Activated CD4-positive, alpha-beta T cell treated with anti-CD3 and anti-CD28 coated beads, Interleukin-2, amount 10 ng/mL, durations not matched to agents 24 days and 14 days (primary cell): ENCODE results near the gene STXBP4. TPM values are rescaled to one million over a fixed set of nuclear protein-coding genes. Genes with fewer than 3 reads are reported as not detected.

Source experiments
- DNase-seq: peaks from one replicate; pipeline ENCODE4 v3.0.0; 2022
- H3K27ac Mint-ChIP-seq: one replicate; pipeline ENCODE4 v1.8.0; 2022; ENCODE audit warnings: mild to moderate bottlenecking, mixed read lengths
- H3K27me3 Mint-ChIP-seq: one replicate; pipeline ENCODE4 v1.8.0; 2022; ENCODE audit warnings: mixed read lengths
- H3K36me3 Mint-ChIP-seq: one replicate; pipeline ENCODE4 v1.8.0; 2022; ENCODE audit warnings: low read depth, mild to moderate bottlenecking, mixed read lengths
- H3K4me1 Mint-ChIP-seq: one replicate; pipeline ENCODE4 v1.8.0; 2021; ENCODE audit warnings: mixed read lengths
- H3K4me3 Mint-ChIP-seq: one replicate; pipeline ENCODE4 v1.8.0; 2022; ENCODE audit warnings: mild to moderate bottlenecking, moderate library complexity, mixed read lengths
- H3K9me3 Mint-ChIP-seq: one replicate; pipeline ENCODE4 v1.8.0; 2021; ENCODE audit warnings: mixed read lengths
- intact Hi-C: fragments of 100-400 bp; cut with micrococcal nuclease; formaldehyde crosslinking; loops from one replicate; pipeline ENCODE4 v1.15.1; 2023
- total RNA-seq: library from RNA; stranded (reverse); gene quantifications from 2 replicates; pipeline ENCODE4 v1.2.3, GENCODE V29; 2022

Gene STXBP4
- total RNA-seq, 1 donor from 2014 or later: 8.2 TPM

DNA sequence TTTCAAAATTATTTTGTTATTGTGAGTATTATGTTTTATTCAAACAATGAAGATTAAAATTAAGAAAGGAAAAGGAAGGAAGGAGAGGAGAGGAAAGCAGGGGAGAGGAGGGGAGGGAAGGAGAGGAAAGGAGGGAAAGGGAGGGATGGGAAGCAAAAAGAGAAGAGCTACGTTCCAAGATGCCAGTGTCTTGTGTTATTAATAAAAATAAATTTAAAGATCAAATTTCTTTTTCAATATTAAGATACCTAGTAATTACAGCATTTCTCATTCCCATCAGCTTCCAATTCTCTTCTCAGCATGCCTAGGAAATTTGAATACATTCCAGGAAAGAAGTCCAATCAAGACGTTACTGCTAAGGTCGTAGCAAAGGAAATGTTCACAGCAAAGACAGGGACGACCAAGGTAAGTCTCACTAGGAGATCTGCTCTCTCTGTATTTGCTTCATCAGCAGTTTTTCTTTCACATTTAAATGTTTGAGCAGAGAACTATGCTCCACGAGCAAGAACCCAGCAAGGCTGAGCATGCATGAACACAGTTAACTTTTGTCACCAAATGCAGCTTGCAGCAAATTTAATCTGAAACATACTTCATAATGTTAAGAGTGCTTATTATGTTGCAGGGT, 232.9 kb downstream of the STXBP4 start:
- no peak overlapping the region for H3K4me3 Mint-ChIP-seq
- H3K27ac Mint-ChIP-seq: no peak overlapping the region
- no peaks in the 10 kb centered on the region for H3K36me3 Mint-ChIP-seq
- no peaks in the 10 kb centered on the region for H3K4me1 Mint-ChIP-seq
- intact Hi-C loops: no loop called here
- DNase-seq: no peak
- H3K9me3 Mint-ChIP-seq: no peaks in the 10 kb centered on the region
- peaks cover 15% of the 10 kb centered on the region for H3K27me3 Mint-ChIP-seq

DNA sequence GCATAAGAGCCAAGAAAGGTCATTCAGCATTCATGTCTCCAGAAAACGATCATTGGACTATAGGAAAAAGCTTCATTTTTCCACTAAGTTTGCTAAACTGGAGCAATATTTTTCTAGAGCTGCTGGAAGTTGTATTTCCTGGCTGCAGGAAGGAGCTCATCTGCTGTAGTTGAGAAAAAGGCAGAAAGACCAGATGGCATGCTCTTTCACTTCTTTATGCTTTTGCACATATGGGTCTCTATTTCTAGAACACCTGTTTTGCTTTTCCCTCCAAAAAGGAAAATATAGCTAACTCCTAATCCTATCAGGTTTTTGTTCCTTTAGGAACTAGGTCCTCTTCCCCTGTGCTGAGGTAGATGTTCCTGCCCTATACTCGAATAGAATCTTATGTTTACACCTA, 234.3 kb downstream of the STXBP4 start:
- intact Hi-C loops: no loop called here
- H3K27me3 Mint-ChIP-seq: peaks cover 15% of the 10 kb centered on the region
- DNase-seq: no peak
- H3K9me3 Mint-ChIP-seq: no peaks in the 10 kb centered on the region
- no peaks in the 10 kb centered on the region for H3K4me1 Mint-ChIP-seq
- H3K4me3 Mint-ChIP-seq: no peak overlapping the region
- H3K27ac Mint-ChIP-seq: no peak overlapping the region
- no peaks in the 10 kb centered on the region for H3K36me3 Mint-ChIP-seq

DNA sequence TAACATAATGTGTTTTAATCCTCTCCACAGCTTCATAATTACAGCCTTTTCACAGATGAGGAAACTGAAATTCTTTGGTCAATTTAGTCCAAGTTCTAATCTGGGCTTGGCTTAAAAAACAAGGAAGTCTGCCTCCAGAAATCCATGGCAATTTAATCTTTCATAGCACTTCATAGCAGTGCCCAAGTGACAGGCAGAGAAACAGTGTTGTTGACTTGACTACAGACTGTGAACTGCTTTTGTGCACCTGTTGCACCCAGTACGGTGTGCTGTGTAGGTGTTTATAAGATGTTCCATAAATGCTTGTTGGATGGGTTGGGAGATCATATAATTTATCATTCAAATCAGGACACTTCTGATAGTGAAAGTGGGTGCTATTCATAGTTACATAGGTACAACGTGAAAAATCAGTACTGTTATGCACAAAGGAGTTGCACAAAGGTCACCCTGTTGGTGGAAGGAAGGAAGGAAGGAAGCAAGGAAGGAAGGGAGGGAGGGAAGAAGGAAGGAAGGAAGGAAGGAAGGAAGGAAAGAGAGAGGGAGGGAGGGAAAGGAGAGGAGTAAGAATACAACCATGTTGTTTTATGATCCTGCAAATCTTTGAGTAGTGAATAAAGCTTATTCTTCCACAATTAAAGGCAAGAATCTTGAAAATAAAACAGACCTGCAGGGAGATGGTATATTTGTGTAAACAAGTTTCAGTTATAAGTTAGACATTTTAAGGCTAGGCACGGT, 239.7 kb downstream of the STXBP4 start:
- intact Hi-C loops: no loop called here
- DNase-seq: no peak
- H3K27me3 Mint-ChIP-seq: peaks cover 4% of the 10 kb centered on the region
- no peaks in the 10 kb centered on the region for H3K9me3 Mint-ChIP-seq
- no peaks in the 10 kb centered on the region for H3K4me1 Mint-ChIP-seq
- no peaks in the 10 kb centered on the region for H3K36me3 Mint-ChIP-seq
- no peak overlapping the region for H3K4me3 Mint-ChIP-seq
- no peak overlapping the region for H3K27ac Mint-ChIP-seq

DNA sequence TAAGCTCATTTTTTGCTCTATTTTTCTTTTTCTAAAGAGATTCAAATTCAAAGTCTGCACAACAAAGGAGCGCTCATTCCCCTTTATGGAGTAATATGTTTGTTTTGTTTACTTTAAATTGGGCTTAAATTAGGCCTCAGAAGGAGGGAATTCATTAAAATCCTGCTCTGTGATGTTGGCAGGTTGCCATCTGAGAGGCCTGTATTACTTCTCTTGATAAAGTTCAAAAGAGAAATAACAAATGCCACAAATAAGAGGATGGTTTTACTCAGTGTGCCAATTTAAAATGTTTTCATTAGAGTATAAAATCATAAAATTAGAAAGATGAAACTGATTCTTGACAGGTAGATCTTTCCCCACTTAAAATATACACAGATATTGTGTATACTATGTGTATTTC, 241.7 kb downstream of the STXBP4 start:
- H3K4me3 Mint-ChIP-seq: no peak overlapping the region
- intact Hi-C loops: no loop called here
- no peak overlapping the region for H3K27ac Mint-ChIP-seq
- no peaks in the 10 kb centered on the region for H3K4me1 Mint-ChIP-seq
- DNase-seq: no peak
- no peaks in the 10 kb centered on the region for H3K36me3 Mint-ChIP-seq
- H3K9me3 Mint-ChIP-seq: no peaks in the 10 kb centered on the region
- peaks cover 3% of the 10 kb centered on the region for H3K27me3 Mint-ChIP-seq

DNA sequence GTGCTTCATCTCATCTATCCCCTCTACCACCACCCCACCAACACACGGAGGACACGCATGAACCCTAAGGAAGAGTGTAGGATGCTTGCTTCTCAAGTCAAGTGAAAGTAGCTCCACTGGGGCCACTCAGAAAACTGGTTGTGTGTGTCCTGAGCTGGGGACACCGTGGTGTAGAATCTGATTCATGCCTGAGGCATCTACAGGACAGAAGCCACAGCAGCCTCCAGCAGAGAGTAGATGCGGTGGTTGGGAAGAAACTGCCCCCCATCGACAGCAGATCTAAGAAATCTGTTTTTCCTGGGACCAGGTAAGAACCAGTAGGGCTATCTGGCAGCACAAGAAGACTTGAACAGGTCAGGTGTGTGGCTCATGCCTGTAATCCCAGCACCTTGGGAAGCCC, 244.3 kb downstream of the STXBP4 start:
- no peak overlapping the region for H3K4me3 Mint-ChIP-seq
- H3K9me3 Mint-ChIP-seq: no peaks in the 10 kb centered on the region
- no peaks in the 10 kb centered on the region for H3K36me3 Mint-ChIP-seq
- DNase-seq: no peak
- intact Hi-C loops: no loop called here
- no peaks in the 10 kb centered on the region for H3K4me1 Mint-ChIP-seq
- H3K27me3 Mint-ChIP-seq: peaks cover 6% of the 10 kb centered on the region
- no peak overlapping the region for H3K27ac Mint-ChIP-seq

DNA sequence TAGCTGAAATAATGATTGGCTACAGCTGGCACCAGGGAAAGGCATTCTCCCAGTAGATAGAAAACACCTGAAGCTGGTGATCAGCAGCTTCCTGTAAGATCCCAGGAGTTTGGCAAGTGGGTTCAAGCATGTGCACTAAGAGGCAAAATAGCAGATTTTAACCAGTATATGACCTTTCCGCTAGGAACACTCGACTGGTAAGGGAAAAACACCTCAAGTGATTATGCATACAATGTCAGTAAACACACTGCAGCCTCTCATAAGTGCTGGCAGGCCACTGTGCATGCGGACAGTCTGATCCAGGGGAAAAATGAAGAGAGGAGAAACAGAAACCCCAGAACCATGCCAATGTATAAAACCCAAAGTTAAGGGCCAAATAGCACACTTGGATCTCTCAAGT, 247.1 kb downstream of the STXBP4 start:
- intact Hi-C loops: no loop called here
- H3K27me3 Mint-ChIP-seq: peaks cover 13% of the 10 kb centered on the region
- H3K4me3 Mint-ChIP-seq: no peak overlapping the region
- H3K9me3 Mint-ChIP-seq: no peaks in the 10 kb centered on the region
- no peaks in the 10 kb centered on the region for H3K36me3 Mint-ChIP-seq
- H3K27ac Mint-ChIP-seq: no peak overlapping the region
- no peak for DNase-seq
- H3K4me1 Mint-ChIP-seq: no peaks in the 10 kb centered on the region

DNA sequence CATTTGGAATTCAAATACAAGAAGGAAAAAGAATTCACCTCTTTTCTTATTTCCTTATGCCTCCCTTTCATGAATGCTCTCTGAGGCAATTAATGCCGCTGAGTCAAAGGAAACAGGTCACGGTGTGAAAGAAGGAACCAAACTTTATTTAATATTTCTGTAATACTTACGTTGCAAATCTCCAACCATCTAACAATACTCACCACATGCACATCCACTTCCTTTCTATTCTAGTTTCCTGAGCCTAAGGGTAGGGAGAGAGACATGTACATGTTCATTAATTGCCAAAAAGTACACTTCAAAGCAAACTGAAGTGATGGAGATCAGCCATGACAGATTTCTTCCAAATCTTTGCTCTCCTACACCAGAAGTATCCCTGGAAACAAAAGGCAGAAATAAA, 248.3 kb downstream of the STXBP4 start:
- Mint-ChIP-seq H3K4me3 (no peak overlapping the region), H3K36me3 (no peaks in the 10 kb centered on the region), H3K9me3 (no peaks in the 10 kb centered on the region), H3K4me1 (no peaks in the 10 kb centered on the region), H3K27me3 (peaks cover 13% of the 10 kb centered on the region), H3K27ac (no peak overlapping the region)
- DNase-seq: no peak
- intact Hi-C loops: no loop called here

DNA sequence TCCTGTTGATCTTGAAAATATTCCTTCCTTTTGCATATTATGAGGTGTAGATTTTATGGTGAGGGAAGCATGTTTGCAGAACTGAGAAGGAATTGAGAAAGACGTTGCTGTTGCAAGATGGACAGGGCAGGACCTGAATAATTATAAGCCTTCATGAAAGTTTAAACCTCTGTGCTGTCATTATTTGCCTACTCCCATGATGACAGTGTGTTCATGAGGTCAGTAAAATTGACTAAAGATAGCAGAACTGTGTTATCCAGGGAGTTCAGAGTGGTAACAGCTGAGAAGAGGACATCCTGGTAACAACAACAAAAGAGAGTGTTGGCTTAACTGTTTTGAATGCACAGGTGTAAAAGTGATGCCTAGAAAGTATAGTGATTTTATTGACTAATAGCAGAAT, 250.9 kb downstream of the STXBP4 start:
- no peaks in the 10 kb centered on the region for H3K4me1 Mint-ChIP-seq
- no peaks in the 10 kb centered on the region for H3K36me3 Mint-ChIP-seq
- DNase-seq: no peak
- H3K27ac Mint-ChIP-seq: no peak overlapping the region
- H3K4me3 Mint-ChIP-seq: no peak overlapping the region
- no peaks in the 10 kb centered on the region for H3K9me3 Mint-ChIP-seq
- intact Hi-C loops: no loop called here
- peaks cover 17% of the 10 kb centered on the region for H3K27me3 Mint-ChIP-seq

DNA sequence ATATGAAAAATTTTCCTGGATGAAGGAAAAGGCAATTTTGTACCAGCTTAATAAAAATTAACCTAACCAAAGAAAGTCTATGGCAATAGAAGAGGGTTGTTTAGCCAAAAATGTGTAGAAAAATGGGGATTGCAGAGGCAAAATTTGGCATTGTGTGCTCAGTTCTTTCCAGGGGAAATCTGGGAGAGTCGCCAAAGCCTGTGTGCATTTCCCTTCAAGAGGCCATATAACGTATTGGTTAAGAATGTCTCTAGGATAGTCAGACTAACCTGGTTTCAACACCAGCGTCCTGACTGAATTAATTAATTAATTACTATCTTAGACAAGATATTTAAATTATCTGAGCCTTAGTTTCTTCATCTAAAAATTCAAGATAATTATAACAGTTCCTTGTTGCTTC, 251.4 kb downstream of the STXBP4 start:
- Mint-ChIP-seq H3K9me3 (no peaks in the 10 kb centered on the region), H3K4me1 (no peaks in the 10 kb centered on the region), H3K4me3 (no peak overlapping the region), H3K36me3 (no peaks in the 10 kb centered on the region), H3K27me3 (peaks cover 18% of the 10 kb centered on the region), H3K27ac (no peak overlapping the region)
- DNase-seq: no peak
- intact Hi-C loops: no loop called here

Other genes with a start within 250 kb of the STXBP4 start
- gene TOM1L1, start 67.9 kb upstream of the STXBP4 start, total RNA-seq: 0.45 and 0.56 TPM in 2 replicates
- gene COX11, start 111 bp upstream of the STXBP4 start, total RNA-seq: 46.1 and 48.2 TPM in 2 replicates